AG04449 (cell line): ENCODE data around the gene CCNYL1.
"Not testable (repeated sequence)": the region's sequence is repeated elsewhere in the genome, so short reads cannot be mapped to it uniquely, and the experiment has no call there.

Source experiments
- CTCF ChIA-PET: fragments of 350-600 bp; formaldehyde crosslinking; extraction: SDS; loops from one replicate; lab custom pipeline; 2021; ENCODE audit warnings: antibody characterized with exemption; lab: Yijun Ruan, JAX
- POLR2A ChIA-PET: fragments of 400-600, 350-600 bp; formaldehyde crosslinking; extraction: SDS; loops from one replicate; lab custom pipeline; 2020; ENCODE audit warnings: antibody characterized with exemption, inconsistent platforms; lab: Yijun Ruan, JAX
- DNase-seq: peaks from one replicate; pipeline ENCODE4 v3.0.0-alpha.2; 2010; ENCODE audit warnings: low read depth, low spot score
- H3K4me3 ChIP-seq: 2 replicates; pipeline ENCODE4 v1.5.1; 2011; ENCODE audit warnings: low read depth, mild to moderate bottlenecking, control low read depth, low read length
- CTCF ChIP-seq: IDR thresholded peaks from one replicate; pipeline ENCODE4 v1.5.1; 2011; ENCODE audit warnings: mild to moderate bottlenecking, moderate library complexity, low read length, control low read depth, inconsistent platforms; ENCODE audit not compliant: insufficient read depth; ENCODE audit errors: missing control alignments

Gene CCNYL1

DNA sequence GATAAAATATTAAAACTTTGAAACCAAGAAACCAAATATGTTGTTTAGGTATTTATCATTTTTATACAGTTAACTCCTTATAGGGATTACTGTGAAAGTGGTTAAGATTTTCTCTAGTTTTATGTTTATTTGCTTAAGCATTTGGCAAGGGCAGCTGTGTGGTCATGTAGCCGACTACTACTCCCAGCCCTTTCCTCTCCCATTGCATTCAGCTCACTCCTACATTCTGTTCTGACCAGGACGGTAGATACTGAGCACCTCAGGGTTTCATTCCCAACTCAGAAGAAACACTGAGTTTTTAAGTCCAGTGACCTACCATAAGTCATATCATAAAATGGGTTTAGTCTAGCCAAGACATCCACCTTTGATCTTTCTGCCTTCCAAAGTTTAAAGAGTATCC lies 38.4 kb downstream of the CCNYL1 start:
- no peak for TF ChIP-seq CTCF
- no peak overlapping the region for H3K4me3 ChIP-seq
- no peak for DNase-seq
- ChIA-PET POLR2A (interaction anchor here (0.9 kb wide), 1 partner anchor 275 kb away, joined by 4 read pairs; no protein-coding TSS in a partner anchor), CTCF (interaction anchor here (0.7 to 10.7 kb wide), 7 partner anchors 14 to 325 kb away, joined by 3 to 332 read pairs (median 15); no protein-coding TSS in a partner anchor)

GRCh38 chr2:207750345-207750744 lies 38.9 kb downstream of the CCNYL1 start:
- CTCF ChIA-PET: interaction anchor here (1.0 to 10.7 kb wide), 4 partner anchors 14 to 324 kb away, joined by 4 to 332 read pairs (median 166); no protein-coding TSS in a partner anchor
- no peak for TF ChIP-seq CTCF
- DNase-seq: no peak
- H3K4me3 ChIP-seq: no peak overlapping the region
- POLR2A ChIA-PET: interaction anchor here (0.9 kb wide), 1 partner anchor 275 kb away, joined by 4 read pairs; no protein-coding TSS in a partner anchor

- DNase-seq: no peak
- CTCF ChIA-PET: interaction anchor here (1.0 to 10.7 kb wide), 4 partner anchors 13 to 324 kb away, joined by 4 to 332 read pairs (median 166); no protein-coding TSS in a partner anchor
- no peak overlapping the region for H3K4me3 ChIP-seq
- no peak for TF ChIP-seq CTCF
- POLR2A ChIA-PET: no interaction called here
Measured at GRCh38 chr2:207750876-207751275, 39.4 kb downstream of the CCNYL1 start.

GRCh38 chr2:207753688-207754087 lies 42.2 kb downstream of the CCNYL1 start:
- CTCF ChIA-PET: interaction anchor here (1.4 to 3.1 kb wide), 3 partner anchors 7 to 287 kb away, joined by 3 to 30 read pairs (median 10); no protein-coding TSS in a partner anchor
- H3K4me3 ChIP-seq, POLR2A ChIA-PET, DNase-seq: not testable (repeated sequence)

DNA sequence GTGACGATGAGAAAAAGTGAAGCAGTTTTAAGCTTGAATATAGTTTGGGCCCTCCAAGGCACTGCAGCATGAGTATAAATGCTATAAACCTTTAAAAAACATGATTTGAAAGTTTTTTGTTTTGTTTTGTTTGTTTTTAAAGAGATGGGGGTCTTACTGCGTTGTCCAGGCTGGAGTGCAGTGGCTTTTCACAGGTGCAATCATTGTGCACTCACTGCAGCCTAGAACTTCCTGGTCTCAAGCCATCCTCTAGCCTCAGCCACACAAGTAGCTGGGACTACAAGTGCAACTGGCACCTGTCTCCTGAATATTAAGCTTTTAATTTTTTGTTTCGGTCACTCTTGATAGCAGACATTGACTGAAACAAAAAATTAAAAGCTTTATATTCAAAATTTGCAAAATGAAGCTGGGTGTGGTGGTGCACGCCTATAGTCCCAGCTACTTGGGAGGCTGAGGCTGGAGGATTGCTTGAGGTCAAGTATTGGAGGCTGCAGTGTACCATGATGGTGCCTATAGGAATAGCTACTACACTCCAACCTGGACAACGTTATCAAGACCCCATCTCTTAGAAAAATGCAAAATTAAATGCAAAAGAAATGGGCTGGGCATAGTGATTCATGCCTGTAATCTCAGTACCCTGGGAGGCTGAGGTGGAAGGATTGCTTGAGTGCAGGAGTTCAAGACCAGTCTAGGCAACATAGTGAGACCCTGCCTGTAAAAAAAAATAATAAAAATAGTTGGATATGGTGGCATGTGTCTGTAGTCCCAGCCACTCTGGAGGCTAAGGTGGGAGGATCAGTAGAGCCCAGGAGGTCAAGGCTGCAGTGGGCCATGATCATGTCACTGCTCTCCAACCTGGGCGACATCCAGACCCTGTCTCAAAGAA lies 43.3 kb downstream of the CCNYL1 start:
- no peak for DNase-seq
- ChIA-PET POLR2A (no interaction called here), CTCF (interaction anchor here (1.4 to 3.1 kb wide), 3 partner anchors 8 to 286 kb away, joined by 3 to 30 read pairs (median 10); no protein-coding TSS in a partner anchor)
- H3K4me3 ChIP-seq: no peak overlapping the region
- no peak for TF ChIP-seq CTCF

GRCh38 chr2:207758025-207758424 lies 46.6 kb downstream of the CCNYL1 start:
- ChIA-PET POLR2A (no interaction called here), CTCF (interaction anchor here (1.3 to 2.2 kb wide), 2 partner anchors 12 to 283 kb away, joined by 4 to 8 read pairs; no protein-coding TSS in a partner anchor)
- no peak for DNase-seq
- no peak overlapping the region for H3K4me3 ChIP-seq
- TF ChIP-seq CTCF: no peak
